ENCODE results near the gene NANS.
A peak's percentile ranks its signal among the peaks of the same experiment; 100 is the strongest.
"Not testable (repeated sequence)": the region's sequence is repeated elsewhere in the genome, so short reads cannot be mapped to it uniquely, and the experiment has no call there.

NANS gene

DNA sequence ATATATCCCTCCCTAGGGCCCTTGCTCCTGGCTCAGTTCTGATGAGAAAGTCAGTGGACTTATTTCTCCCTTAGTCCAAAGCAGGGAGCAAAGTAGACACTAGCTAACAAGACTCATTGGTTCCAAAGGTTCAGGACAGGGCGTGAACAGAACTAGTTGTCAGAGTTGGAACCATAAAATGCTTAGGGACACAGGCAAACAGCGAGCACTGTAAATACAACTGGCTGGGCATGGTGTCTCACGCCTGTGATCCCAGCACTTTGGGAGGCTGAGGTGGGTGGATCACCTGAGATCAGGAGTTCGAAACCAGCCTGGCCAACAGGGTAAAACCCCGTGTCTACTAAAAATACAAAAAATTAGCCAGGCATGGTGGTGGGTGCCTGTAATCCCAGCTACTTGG is 36.7 kb upstream of the NANS start:
- H3K27ac ChIP-seq (ENCODE audit: low read length): not testable (repeated sequence)

DNA sequence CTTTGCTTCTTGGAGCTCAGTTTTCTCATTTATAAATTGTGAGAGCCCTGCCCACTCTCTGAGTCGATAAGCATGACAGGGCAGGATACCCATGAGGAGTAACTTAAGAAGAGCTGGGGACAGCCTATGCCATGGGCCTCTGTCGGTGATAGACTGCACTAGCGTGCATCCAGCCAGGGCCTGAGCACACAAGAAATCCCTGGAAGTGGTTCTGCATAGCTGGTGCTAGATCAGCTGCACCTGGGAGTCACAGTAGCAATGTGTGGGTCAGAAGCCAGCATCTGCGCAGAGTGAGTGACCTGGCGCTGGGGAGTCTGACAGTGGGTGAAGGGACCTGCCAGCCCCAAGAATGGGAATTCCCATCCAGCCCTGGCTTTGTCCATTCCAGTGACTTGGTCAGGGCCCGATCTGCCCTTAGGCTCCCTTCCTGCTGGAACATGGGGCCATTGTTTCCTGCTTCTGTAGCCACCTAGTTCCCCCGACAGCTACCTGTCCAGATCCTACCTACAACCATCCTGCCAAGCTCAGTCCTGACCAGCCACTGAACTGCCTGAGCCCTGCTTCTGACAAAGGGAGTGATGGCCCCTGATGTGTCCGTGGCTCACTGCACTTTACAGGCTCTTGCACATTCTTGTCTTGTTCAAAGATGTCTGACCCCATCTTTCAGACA is 35.9 kb upstream of the NANS start:
- Histone ChIP-seq H3K9me3 (ENCODE audit: control insufficient read depth in 1 of 2, low read length in 2 of 2) (no peaks in the 10 kb centered on the region), H3K36me3 (ENCODE audit: control insufficient read depth in 1 of 2, insufficient read depth in 2 of 2, low read length in 2 of 2) (peaks cover 33 to 38% of the 10 kb centered on the region in 2 donors), H3K4me3 (ENCODE audit: low read depth in 1 of 2, low read length in 2 of 2) (no peak overlapping the region), H3K4me1 (ENCODE audit: control insufficient read depth in 1 of 2, insufficient read depth in 2 of 2, low read length in 2 of 2) (no peaks in the 10 kb centered on the region), H3K27me3 (ENCODE audit: low read depth, low read length) (no peaks in the 10 kb centered on the region), H3K27ac (ENCODE audit: low read length) (no peak overlapping the region)

More for the DNA sequence above, 36.7 kb upstream of the NANS start:
- not testable (repeated sequence) for H3K4me1 ChIP-seq (ENCODE audit: control insufficient read depth in 1 of 2, insufficient read depth in 2 of 2, low read length in 2 of 2); H3K4me3 ChIP-seq (ENCODE audit: low read depth in 1 of 2, low read length in 2 of 2); H3K9me3 ChIP-seq (ENCODE audit: control insufficient read depth in 1 of 2, low read length in 2 of 2); H3K27me3 ChIP-seq (ENCODE audit: low read depth, low read length)
- peaks cover 33 to 45% of the 10 kb centered on the region in 2 donors for H3K36me3 ChIP-seq (ENCODE audit: control insufficient read depth in 1 of 2, insufficient read depth in 2 of 2, low read length in 2 of 2)

GRCh38 chr9:98021306-98022040 is 35.1 kb upstream of the NANS start:
- Histone ChIP-seq H3K9me3 (ENCODE audit: control insufficient read depth in 1 of 2, low read length in 2 of 2) (no peaks in the 10 kb centered on the region), H3K27me3 (ENCODE audit: low read depth, low read length) (no peaks in the 10 kb centered on the region), H3K4me1 (ENCODE audit: control insufficient read depth in 1 of 2, insufficient read depth in 2 of 2, low read length in 2 of 2) (no peaks in the 10 kb centered on the region), H3K27ac (ENCODE audit: low read length) (no peak overlapping the region), H3K36me3 (ENCODE audit: control insufficient read depth in 1 of 2, insufficient read depth in 2 of 2, low read length in 2 of 2) (peaks cover 27 to 38% of the 10 kb centered on the region in 2 donors), H3K4me3 (ENCODE audit: low read depth in 1 of 2, low read length in 2 of 2) (no peak overlapping the region)

DNA sequence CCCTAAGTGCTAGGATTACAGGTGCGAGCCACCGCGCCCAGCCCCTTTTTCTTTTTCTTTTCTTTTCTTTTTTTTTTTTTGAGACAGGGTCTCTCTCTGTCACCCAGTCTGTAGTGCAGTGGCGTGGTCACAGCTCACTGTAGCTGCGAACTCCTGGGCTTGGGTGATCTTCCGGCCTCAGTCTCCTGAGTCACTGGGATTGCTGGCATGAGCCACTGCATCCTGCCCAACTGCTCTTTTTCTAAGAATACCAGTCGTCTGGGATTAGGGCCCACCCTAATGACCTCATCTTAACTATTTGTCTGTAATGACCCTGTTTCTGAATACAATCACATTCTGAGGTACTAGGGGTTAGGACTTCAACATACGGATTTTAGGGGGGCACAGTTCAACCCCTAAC is 34.1 kb upstream of the NANS start:
- Histone ChIP-seq H3K4me1 (ENCODE audit: control insufficient read depth in 1 of 2, insufficient read depth in 2 of 2, low read length in 2 of 2) (no peaks in the 10 kb centered on the region), H3K36me3 (ENCODE audit: control insufficient read depth in 1 of 2, insufficient read depth in 2 of 2, low read length in 2 of 2) (peaks cover 22 to 33% of the 10 kb centered on the region in 2 donors), H3K27me3 (ENCODE audit: low read depth, low read length) (no peaks in the 10 kb centered on the region), H3K9me3 (ENCODE audit: control insufficient read depth in 1 of 2, low read length in 2 of 2) (no peaks in the 10 kb centered on the region), H3K4me3 (ENCODE audit: low read depth in 1 of 2, low read length in 2 of 2) (no peak overlapping the region), H3K27ac (ENCODE audit: low read length) (no peak overlapping the region)

DNA sequence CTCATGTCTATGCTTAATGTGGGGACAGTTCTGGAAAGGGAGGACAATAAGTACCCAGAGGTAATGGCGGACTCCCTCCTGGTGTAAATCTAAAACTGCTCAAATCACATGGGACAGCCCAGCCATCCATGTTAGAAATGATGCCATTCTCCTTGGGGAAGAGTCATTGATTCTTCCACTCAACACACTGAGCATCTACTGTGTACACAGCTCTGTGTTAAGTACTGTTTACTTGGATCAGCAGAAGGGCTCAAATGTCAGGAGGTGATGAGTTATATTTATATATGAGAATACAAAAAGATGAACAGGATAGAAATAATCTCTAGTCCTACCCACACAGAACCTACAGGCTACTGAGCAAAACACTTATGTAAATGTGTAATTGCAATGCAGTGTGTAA is 31.8 kb upstream of the NANS start:
- Histone ChIP-seq H3K4me1 (ENCODE audit: control insufficient read depth in 1 of 2, insufficient read depth in 2 of 2, low read length in 2 of 2) (no peaks in the 10 kb centered on the region), H3K27me3 (ENCODE audit: low read depth, low read length) (no peaks in the 10 kb centered on the region), H3K4me3 (ENCODE audit: low read depth in 1 of 2, low read length in 2 of 2) (no peak overlapping the region), H3K9me3 (ENCODE audit: control insufficient read depth in 1 of 2, low read length in 2 of 2) (no peaks in the 10 kb centered on the region), H3K36me3 (ENCODE audit: control insufficient read depth in 1 of 2, insufficient read depth in 2 of 2, low read length in 2 of 2) (peaks cover 3 to 11% of the 10 kb centered on the region in 2 donors), H3K27ac (ENCODE audit: low read length) (no peak overlapping the region)

DNA sequence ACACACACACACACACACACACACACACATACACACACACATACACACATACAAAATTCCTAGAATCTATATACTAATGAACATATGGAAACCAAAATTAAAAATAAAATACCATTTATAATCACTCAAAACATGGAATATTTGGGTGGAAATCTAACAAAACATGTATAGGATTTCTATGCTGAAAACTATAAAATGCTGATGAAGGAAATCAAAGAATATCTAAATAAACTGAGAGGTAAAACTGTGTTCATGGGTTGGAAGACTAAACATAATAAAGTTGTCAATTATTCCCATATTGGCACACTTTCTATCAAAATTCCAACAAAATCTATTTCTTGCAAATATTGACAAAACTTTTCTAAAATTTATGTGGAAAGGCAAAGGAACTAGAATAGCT is 25.4 kb upstream of the NANS start:
- Histone ChIP-seq H3K9me3 (ENCODE audit: control insufficient read depth in 1 of 2, low read length in 2 of 2) (no peaks in the 10 kb centered on the region), H3K4me3 (ENCODE audit: low read depth in 1 of 2, low read length in 2 of 2) (no peak overlapping the region), H3K27me3 (ENCODE audit: low read depth, low read length) (no peaks in the 10 kb centered on the region), H3K4me1 (ENCODE audit: control insufficient read depth in 1 of 2, insufficient read depth in 2 of 2, low read length in 2 of 2) (peaks cover 0 to 5% of the 10 kb centered on the region in 2 donors), H3K36me3 (ENCODE audit: control insufficient read depth in 1 of 2, insufficient read depth in 2 of 2, low read length in 2 of 2) (no peaks in the 10 kb centered on the region), H3K27ac (ENCODE audit: low read length) (no peak overlapping the region)

DNA sequence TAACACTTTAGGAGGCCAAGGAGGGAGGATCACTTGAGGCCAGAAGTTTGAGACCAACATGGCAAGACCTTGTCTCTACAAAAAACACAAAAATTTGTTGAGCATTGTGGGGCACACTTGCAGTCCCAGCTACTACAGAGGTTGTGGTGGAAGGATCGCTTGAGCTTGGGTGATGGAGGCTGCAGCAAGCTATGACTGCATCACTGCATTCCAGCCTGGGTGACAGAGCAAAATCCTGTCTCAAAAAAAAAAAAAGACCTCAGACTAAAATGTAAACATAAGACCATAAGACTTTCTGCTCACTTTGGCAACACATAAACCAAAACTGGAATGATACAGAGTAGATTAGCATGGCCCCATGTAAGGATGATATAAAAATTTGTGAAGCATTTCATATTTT is 24.6 kb upstream of the NANS start:
- no peaks in the 10 kb centered on the region for H3K9me3 ChIP-seq (ENCODE audit: control insufficient read depth in 1 of 2, low read length in 2 of 2)
- H3K27me3 ChIP-seq (ENCODE audit: low read depth, low read length): no peaks in the 10 kb centered on the region
- no peak overlapping the region for H3K4me3 ChIP-seq (ENCODE audit: low read depth in 1 of 2, low read length in 2 of 2)
- H3K27ac ChIP-seq (ENCODE audit: low read length): no peak overlapping the region
- H3K4me1 ChIP-seq (ENCODE audit: control insufficient read depth in 1 of 2, insufficient read depth in 2 of 2, low read length in 2 of 2): peaks cover 0 to 5% of the 10 kb centered on the region in 2 donors
- H3K36me3 ChIP-seq (ENCODE audit: control insufficient read depth in 1 of 2, insufficient read depth in 2 of 2, low read length in 2 of 2): no peaks in the 10 kb centered on the region

DNA sequence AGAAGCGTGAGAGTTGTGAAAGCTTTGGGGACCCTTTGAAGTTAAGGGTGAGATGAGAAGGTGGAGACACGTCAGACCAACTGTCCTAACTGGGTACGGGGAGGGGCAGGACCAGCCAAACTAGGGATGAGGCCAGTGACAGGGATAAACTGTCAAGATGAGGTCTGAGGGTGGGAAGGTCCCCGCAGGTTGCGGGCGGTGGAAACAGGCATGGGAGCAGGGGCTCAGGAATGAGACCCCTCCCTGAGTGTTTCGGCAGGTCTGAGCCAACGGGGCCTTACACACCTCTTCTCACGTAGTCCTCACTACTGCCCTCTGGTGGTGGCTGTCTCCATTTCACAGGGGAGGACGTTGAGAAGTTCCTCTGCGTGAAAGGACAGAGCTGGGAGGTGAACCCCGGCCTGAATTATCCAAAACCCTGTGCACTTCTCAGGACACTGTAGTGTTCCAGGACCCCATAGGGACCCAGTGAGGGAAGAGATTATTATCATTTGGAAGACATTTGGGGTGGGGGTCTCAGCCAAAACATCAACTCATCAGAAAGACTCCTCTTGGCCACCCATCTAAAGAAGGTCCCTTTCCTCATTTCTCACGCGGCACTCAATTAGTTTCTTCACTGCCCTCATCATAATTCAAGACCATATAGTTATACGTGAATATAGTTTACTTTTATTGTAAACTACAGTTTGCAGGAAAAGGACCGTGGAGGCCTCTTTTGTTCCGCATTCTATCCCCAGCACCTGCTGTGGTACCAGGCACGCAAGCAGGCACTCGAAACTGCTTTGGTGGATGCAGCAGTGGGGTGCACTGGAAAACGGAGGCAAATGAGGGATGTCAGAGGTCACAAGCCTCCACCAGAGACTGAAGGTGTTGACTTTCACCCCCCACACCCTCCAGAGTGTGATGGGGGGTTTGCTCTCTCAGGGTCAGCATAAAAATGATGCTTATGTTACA is 21.7 kb upstream of the NANS start:
- H3K9me3 ChIP-seq (ENCODE audit: control insufficient read depth in 1 of 2, low read length in 2 of 2): no peaks in the 10 kb centered on the region
- H3K4me1 ChIP-seq (ENCODE audit: control insufficient read depth in 1 of 2, insufficient read depth in 2 of 2, low read length in 2 of 2): peaks cover 0 to 5% of the 10 kb centered on the region in 2 donors
- no peak overlapping the region for H3K27ac ChIP-seq (ENCODE audit: low read length)
- H3K36me3 ChIP-seq (ENCODE audit: control insufficient read depth in 1 of 2, insufficient read depth in 2 of 2, low read length in 2 of 2): no peaks in the 10 kb centered on the region
- H3K4me3 ChIP-seq (ENCODE audit: low read depth in 1 of 2, low read length in 2 of 2): peak overlapping the region; percentile 4 to 27
- H3K27me3 ChIP-seq (ENCODE audit: low read depth, low read length): no peaks in the 10 kb centered on the region

DNA sequence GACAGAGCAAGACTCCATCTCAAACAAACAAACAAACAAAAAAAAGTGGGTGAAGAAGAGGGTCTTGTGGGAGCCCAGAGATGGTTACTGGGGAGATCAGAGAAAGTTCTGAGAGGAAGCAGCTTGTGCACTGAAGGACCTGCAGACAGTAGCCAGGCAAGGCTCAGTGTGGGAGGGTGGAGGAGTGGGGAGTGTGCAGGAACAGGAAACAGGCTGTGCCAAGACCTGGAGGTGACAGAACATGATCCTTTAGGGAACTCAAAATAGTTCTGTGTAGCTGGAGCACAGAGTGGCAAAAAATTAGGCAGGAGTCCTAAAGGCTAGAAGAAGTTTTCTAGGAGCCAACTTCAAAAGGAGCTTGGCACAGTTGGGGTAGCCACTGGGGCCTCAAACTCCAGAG is 19.2 kb upstream of the NANS start:
- Histone ChIP-seq H3K4me3 (ENCODE audit: low read depth in 1 of 2, low read length in 2 of 2) (no peak overlapping the region), H3K4me1 (ENCODE audit: control insufficient read depth in 1 of 2, insufficient read depth in 2 of 2, low read length in 2 of 2) (peaks cover 0 to 5% of the 10 kb centered on the region in 2 donors), H3K27ac (ENCODE audit: low read length) (no peak overlapping the region), H3K36me3 (ENCODE audit: control insufficient read depth in 1 of 2, insufficient read depth in 2 of 2, low read length in 2 of 2) (no peaks in the 10 kb centered on the region), H3K9me3 (ENCODE audit: control insufficient read depth in 1 of 2, low read length in 2 of 2) (no peaks in the 10 kb centered on the region), H3K27me3 (ENCODE audit: low read depth, low read length) (no peaks in the 10 kb centered on the region)

GRCh38 chr9:98038958-98039357 is 17.6 kb upstream of the NANS start:
- Histone ChIP-seq H3K36me3 (ENCODE audit: control insufficient read depth in 1 of 2, insufficient read depth in 2 of 2, low read length in 2 of 2) (no peaks in the 10 kb centered on the region), H3K4me1 (ENCODE audit: control insufficient read depth in 1 of 2, insufficient read depth in 2 of 2, low read length in 2 of 2) (peaks cover 0 to 5% of the 10 kb centered on the region in 2 donors), H3K27ac (ENCODE audit: low read length) (no peak overlapping the region), H3K4me3 (ENCODE audit: low read depth in 1 of 2, low read length in 2 of 2) (no peak overlapping the region), H3K27me3 (ENCODE audit: low read depth, low read length) (no peaks in the 10 kb centered on the region), H3K9me3 (ENCODE audit: control insufficient read depth in 1 of 2, low read length in 2 of 2) (no peaks in the 10 kb centered on the region)

- H3K4me1 ChIP-seq (ENCODE audit: control insufficient read depth in 1 of 2, insufficient read depth in 2 of 2, low read length in 2 of 2): peaks cover 0 to 2% of the 10 kb centered on the region in 2 donors
- no peaks in the 10 kb centered on the region for H3K36me3 ChIP-seq (ENCODE audit: control insufficient read depth in 1 of 2, insufficient read depth in 2 of 2, low read length in 2 of 2)
- H3K4me3 ChIP-seq (ENCODE audit: low read depth in 1 of 2, low read length in 2 of 2): no peak overlapping the region
- H3K9me3 ChIP-seq (ENCODE audit: control insufficient read depth in 1 of 2, low read length in 2 of 2): no peaks in the 10 kb centered on the region
- H3K27ac ChIP-seq (ENCODE audit: low read length): no peak overlapping the region
- no peaks in the 10 kb centered on the region for H3K27me3 ChIP-seq (ENCODE audit: low read depth, low read length)
Observed at GRCh38 chr9:98039607-98040017, 16.9 kb upstream of the NANS start.
